ENCODE results near the gene SLA2.

SLA2 gene

GRCh38 chr20:36574366-36575135 lies 71.4 kb downstream of the SLA2 start:
- POLR2A ChIA-PET (ENCODE audit: low non-redundant PET), result interaction anchor here (0.6 kb wide), 1 partner anchor 179 kb away, joined by 4 read pairs; no protein-coding TSS in a partner anchor

DNA sequence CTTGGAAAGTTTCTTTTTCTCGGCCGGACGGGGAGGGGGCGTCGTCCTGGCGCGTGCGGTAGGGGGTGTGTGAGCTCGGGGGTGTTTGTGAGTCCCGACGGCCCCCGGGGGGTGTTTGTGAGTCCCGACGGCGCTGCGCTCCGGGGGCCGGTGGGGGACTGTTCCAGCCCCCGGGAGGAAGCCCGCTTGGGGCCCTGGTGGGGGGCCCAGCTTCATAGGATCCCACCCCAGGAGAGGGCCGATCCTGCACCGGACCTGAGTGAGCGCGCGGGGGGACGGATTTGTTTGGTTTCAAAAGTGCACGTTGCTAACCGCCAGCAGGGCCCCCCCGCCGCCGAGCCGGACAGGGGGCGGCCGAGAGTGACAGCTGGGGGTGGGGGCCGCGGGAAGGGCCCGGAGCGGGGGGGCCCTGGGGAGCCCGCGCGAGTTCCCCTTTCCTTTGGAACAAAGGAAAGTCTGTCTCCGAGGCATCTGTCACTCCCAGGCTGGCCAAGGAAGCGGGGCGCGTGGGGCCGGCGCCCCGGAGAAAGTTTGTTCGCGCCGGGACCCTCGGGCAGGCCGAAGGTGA lies 72.1 kb downstream of the SLA2 start:
- no peak for TF ChIP-seq CTCF (conservative IDR thresholded peaks at IDR 0.05; ENCODE audit: low read depth)
- peak; percentile 49 for DNase-seq (ENCODE audit: low spot score)
- CTCF ChIA-PET, result interaction anchor here (0.5 to 1.1 kb wide), 7 partner anchors 25 to 653 kb away, joined by 3 to 5 read pairs (median 4); partner anchors contain the start of gene RAB5IF
- H3K27ac ChIP-seq, result peak overlapping the region; percentile 81
- POLR2A ChIA-PET (ENCODE audit: low non-redundant PET), result no interaction called here

More at GRCh38 chr20:36574366-36575135, 71.4 kb downstream of the SLA2 start:
- H3K27ac ChIP-seq, result peak overlapping the region; percentile 81
- DNase-seq (ENCODE audit: low spot score), result peak; percentile 79
- CTCF ChIA-PET, result interaction anchor here (0.6 to 1.1 kb wide), 6 partner anchors 24 to 312 kb away, joined by 3 to 8 read pairs (median 4); partner anchors contain the start of gene RAB5IF
- TF ChIP-seq CTCF (conservative IDR thresholded peaks at IDR 0.05; ENCODE audit: low read depth), result no peak

- POLR2A ChIA-PET (ENCODE audit: low non-redundant PET), result no interaction called here
- no peak for TF ChIP-seq CTCF (conservative IDR thresholded peaks at IDR 0.05; ENCODE audit: low read depth)
- peak; percentile 95 for DNase-seq (ENCODE audit: low spot score)
- CTCF ChIA-PET, result interaction anchor here (0.5 to 1.0 kb wide), 7 partner anchors 11 to 654 kb away, joined by 3 to 5 read pairs (median 4); partner anchors contain the start of gene RAB5IF
- peak within 1 kb of the TSS; percentile 81 for H3K27ac ChIP-seq
Measured at GRCh38 chr20:36573103-36573797, 72.7 kb downstream of the SLA2 start, which contains the start of gene TGIF2. TGIF2 (plus strand) TSS chr20:36573597; CDS start chr20:36578775, 5,178 bp downstream.

DNA sequence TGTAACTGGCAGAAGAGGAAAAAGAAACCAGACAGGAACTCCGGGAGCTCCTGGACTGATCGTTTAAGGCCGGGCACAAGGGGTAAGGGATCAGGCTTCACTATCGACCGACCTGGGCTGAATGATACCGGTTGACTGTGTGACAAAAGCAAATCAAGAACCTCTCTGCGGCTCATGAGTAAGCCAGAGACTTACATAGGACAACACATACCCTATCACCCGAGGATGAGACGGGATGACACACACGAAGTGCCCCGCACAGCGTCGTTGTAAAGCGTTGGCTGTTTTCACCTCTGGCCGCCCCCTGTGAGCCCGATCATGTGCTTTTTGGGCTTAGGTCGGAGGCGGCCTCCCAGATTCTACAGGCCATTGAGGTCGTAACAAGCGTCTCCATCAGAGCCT lies 73.3 kb downstream of the SLA2 start:
- ChIA-PET POLR2A (ENCODE audit: low non-redundant PET) (no interaction called here), CTCF (interaction anchor here (0.9 to 1.0 kb wide), 3 partner anchors 11 to 291 kb away, joined by 4 to 5 read pairs (median 4); a partner anchor contains a TSS)
- H3K27ac ChIP-seq, result peak overlapping the region; percentile 81
- TF ChIP-seq CTCF (conservative IDR thresholded peaks at IDR 0.05; ENCODE audit: low read depth), result no peak
- no peak for DNase-seq (ENCODE audit: low spot score)

GRCh38 chr20:36571564-36572504 lies 74.2 kb downstream of the SLA2 start:
- POLR2A ChIA-PET (ENCODE audit: low non-redundant PET), result interaction anchor here (1.0 kb wide), 1 partner anchor 34 kb away, joined by 4 read pairs; the partner anchor contains the start of gene RAB5IF
- TF ChIP-seq CTCF (conservative IDR thresholded peaks at IDR 0.05; ENCODE audit: low read depth), result no peak

More at GRCh38 chr20:36571564-36572504, 74.2 kb downstream of the SLA2 start:
- no peak for DNase-seq (ENCODE audit: low spot score)
- peak overlapping the region; percentile 81 for H3K27ac ChIP-seq
- CTCF ChIA-PET, result interaction anchor here (0.6 to 1.1 kb wide), 8 partner anchors 14 to 41 kb away, joined by 3 to 6 read pairs (median 4); partner anchors contain the start of gene RAB5IF
